Measurements from ENCODE around the gene NXF1. TPM values are rescaled to one million over a fixed set of nuclear protein-coding genes. Genes with fewer than 3 reads are reported as not detected.

The NXF1 gene
- total RNA-seq: 100 to 1,000 TPM in 1 of 4 donors, 10 to 100 TPM in 3; 51.9 to 101 (median 78.3) TPM

- ATAC-seq (ENCODE audit: low FRiP score): peak; percentile 92
- DNase-seq (ENCODE audit: low spot score): peak; percentile 93
- TF ChIP-seq CTCF (IDR thresholded peaks at IDR 0.05): no peak
These were observed at the start of gene NXF1 for GRCh38 chr11:62805076-62805892. TSS of gene NXF1 (minus strand) at chr11:62805440. CDS start at chr11:62805356, 84 bp downstream.

GRCh38 chr11:62854013-62854824 lies 49.0 kb upstream of the NXF1 start:
- ATAC-seq (ENCODE audit: low FRiP score) (no peak), DNase-seq (ENCODE audit: low spot score) (no peak)
- no peak for TF ChIP-seq CTCF (IDR thresholded peaks at IDR 0.05)

- DNase-seq (ENCODE audit: low spot score) (no peak), ATAC-seq (ENCODE audit: low FRiP score) (no peak)
- no peak for TF ChIP-seq CTCF (IDR thresholded peaks at IDR 0.05)
These were observed 48.2 kb upstream of the NXF1 start for GRCh38 chr11:62853279-62853965.

DNA sequence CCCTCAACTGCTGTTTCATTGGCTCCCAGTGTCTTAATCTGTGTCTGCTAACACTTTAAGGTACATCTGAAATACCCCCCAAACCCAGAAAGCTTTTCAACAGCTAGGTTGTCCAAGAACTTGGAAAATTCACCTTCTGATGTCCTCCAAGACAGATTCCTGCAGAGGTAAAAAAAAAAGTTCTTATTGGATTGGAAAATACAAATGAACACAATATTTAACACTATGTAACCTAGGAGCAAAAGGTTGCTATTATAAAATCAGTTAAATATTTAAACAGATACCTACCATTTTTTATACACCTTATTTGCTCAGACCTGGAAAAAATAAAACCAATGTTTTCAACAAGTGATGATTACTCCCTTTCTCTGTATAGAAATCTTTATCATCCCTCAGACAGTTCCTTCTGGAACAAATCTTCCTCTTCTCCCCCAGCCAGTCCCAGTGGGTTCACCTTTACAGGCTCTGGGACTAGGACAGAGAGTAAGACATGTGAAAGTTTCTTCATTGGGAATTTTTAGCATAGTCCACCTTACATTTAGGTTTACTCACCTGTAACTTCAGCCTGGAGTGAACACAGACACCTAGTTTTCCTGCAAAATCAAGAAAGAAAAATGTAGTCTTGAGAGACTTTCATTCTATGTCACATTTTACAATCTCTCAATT lies 47.4 kb upstream of the NXF1 start:
- DNase-seq (ENCODE audit: low spot score): no peak
- TF ChIP-seq CTCF (IDR thresholded peaks at IDR 0.05): no peak
- no peak for ATAC-seq (ENCODE audit: low FRiP score)

DNA sequence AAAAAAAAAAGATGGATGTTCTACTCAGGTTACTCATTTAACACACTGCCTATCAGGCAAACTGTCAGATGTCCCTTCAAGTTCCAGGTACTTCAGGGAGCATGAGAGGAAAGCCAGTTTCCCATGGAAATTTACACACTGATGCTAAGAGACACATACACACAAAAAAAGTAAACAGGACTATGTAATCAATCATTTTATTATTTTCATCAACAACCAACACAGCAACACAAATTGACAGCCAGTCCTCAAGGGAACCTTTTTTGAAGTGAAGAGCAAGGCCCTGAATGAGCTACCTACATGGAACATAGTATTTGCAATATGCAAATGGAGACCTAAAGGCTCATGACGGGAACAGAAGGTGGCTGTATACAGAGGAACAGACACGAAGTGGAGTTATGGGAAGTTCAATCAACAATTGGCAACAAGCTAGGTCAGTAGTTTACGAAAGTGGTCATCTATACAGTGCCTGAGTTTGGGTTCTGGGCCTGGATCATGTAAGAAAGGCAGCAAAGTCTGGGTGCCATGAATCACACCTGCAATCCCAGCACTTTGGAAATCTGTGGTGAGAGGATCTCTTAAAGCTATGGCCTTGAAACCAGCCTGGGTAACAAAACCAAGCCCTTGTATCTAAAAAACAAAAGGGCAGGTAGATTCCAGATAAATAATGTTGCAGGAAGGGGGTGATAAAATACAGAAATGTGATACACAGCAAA lies 46.7 kb upstream of the NXF1 start:
- DNase-seq (ENCODE audit: low spot score) (no peak), ATAC-seq (ENCODE audit: low FRiP score) (no peak)
- TF ChIP-seq CTCF (IDR thresholded peaks at IDR 0.05): no peak

Measured in omental fat pad (tissue), 4 donors.